HG03045 (cell line): ENCODE data around the gene VAV3.

ENCODE experiments used
- ATAC-seq: cut with Tn5 transposase; IDR thresholded peaks from one replicate; pipeline ENCODE4 v1.9.1; 2021; ENCODE audit warnings: mild to moderate bottlenecking, moderate library complexity; ENCODE audit not compliant: unreplicated experiment

VAV3 gene

DNA sequence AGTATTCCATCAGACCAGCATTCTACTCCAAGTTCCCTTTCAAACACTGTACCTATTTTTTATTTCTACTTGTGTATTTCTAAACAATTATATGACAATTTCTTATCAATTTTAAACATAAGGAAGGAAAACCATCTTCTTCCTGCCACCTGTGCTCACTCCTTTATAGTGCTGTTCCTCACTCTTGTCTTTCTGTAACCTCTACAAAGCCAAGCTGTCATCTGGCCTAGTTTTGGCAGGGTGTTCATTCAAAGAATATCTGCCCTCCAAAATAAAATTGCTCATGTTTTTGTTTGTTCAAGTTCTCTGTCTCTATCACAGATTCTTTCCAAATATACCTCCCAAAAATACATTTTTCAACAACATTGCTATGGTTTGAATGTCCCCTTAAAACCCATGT lies 360.2 kb downstream of the VAV3 start:
- no peak for ATAC-seq

DNA sequence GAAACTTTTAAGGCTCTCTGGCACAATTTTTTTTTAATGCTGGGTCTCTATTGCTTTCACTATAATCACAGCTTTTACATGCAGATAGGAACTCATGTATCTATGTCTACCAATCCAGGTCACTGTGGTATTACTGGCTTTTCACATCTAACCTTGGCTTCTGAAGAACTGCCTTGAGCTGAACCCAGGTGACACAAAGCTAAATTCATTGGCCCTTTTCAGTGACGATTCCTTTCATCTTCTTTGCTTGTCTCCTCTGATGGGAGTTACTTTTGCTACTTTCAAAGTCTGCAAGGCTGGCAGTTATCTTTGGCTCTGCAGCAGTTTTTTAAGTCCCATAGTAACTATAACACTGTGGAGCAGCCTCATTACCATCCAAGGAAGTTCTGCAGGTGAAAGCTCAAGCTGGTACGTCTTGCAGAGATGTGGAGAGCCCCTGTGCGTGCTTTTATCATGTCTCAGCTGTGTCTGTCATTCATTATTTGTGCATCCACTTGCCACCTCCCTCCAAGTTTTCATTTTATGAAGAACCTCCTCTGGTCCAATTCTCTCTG lies 364.3 kb downstream of the VAV3 start:
- ATAC-seq = no peak

DNA sequence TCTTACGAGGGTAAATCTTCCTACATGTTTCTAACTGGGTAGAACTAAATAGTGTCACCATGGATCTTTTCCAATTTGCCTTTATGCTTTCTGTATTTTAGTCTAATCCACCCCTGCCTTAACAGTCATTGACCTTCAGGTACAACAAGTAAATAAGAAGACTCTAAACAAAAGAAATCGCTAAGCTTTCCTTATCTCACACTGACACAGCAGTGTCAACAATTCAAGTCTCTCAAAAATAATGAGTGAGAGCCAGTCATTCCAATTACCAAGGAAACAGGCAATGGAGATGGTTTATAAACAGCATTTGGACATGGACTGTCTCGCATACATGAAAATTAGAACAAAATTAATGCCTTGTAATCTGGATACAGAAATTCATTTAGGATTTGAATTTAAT lies 365.8 kb downstream of the VAV3 start:
- no peak for ATAC-seq

DNA sequence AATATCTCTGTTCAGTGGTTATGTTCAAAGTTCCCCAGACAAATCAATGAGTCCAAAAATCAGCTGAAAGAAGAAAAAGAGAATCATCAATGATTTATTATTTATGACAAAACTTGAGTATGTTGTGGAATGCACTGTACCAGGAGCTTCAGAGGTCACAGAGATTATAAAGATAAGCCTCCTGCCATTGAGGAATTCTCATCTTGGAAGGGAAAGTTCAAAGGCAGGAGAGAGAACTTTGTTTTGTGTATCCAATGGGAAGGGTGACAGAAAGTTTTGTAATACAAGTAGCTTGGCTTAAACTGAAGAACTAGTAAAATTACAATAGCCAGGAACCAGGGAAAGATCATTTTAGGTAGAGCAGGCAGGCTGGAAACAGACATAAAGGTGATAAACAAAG lies 367.7 kb downstream of the VAV3 start:
- ATAC-seq = no peak

DNA sequence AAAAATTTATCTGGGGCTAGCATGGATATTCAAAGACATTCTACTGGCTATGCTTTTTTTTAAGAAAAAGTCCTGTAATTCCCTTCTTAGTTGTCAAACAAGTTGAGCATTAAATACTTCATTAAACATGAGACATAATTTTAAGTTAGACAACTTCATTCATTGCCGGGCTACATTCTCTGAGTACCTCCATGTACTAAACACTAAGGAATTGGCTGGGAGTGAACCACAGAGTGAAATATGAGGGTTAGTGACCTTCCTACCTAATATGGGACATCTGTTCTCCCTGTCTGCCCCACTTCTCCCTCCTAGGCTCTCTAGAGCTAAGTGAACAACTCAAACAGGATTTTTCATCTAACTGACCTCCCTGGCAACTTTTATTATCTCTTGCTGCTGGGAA lies 370.4 kb downstream of the VAV3 start:
- no peak for ATAC-seq

DNA sequence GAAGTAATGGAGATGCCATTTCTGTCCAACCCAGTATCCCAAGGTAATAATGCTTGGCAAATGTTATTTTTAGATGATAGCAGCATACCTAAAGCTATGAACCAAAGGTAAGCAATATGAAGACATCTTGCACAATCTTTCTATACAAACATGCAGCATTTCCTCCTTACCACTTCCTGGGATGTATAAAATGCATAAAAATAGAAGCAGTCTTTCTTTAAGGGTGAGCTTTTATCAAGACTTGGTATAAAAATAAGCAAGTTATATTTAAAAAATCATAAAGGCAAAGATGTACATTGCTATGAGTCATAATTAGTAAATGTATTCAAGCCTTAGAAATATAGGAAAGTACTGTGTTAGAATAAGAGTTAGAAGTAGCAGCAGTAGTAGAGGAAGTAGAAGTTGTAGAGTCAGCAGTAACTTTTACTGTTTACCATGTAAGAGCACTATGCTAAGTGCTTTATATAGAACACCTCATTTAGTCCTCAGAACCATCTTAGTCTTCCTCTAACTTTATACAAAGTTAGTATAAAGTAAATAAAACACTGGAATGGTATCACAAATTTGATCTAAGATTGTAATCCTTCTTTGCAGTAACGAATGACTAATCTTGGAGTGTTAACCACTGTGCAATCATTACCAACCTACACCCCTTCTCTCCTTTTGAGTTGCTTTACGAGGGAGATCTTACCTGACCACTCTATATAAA lies 371.3 kb downstream of the VAV3 start:
- no peak for ATAC-seq

DNA sequence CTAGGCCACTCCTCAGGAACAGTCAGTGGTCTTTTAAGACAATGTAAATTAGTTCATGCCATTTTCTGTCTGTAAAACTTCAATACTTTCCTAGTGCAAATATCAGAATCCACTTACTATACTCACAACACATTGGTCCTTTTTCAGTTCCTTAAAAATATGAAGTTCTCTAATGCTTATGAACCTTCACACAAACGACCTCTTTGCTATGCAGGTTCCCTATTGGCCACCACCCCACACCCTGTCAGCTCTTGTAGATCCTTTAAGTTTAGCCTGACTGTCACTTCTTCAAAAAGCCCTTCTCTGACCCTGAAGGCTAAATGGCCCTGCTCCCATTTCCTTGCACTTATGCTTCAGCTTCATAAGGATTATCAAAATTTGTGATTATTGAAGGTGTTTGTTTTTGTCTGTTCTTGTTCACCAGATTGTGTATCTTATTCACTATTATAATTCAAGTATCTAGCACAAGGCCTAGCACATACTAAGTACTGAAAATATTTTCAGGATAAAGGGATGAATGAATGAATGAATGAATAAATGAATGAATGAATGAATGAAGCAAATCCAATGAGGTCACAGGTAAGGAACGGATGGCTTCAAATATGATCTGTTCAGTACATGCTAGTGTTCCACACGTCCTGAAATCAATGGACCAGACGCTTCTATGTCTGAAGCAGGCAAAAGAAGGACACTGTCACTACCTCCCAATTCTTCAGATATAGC lies 373.9 kb downstream of the VAV3 start:
- ATAC-seq = no peak

DNA sequence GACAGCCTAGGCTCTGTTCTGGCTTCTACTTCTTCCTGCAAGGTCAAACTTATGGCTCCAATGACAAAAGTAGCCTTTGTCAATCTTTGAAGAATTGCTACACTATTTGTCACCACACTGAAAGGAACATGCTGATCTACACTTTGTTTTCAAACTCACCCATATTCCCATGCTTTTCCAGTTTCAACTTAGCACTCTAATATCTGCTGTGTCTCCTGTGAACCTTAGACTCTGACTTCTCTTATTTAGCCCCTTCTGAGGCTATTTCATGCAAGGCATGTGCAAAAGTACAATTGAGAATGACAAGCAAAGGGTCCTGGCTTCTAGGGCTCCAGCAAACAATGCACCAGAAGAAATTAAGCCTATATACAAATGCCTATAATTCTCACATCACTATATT lies 374.9 kb downstream of the VAV3 start:
- ATAC-seq = no peak

DNA sequence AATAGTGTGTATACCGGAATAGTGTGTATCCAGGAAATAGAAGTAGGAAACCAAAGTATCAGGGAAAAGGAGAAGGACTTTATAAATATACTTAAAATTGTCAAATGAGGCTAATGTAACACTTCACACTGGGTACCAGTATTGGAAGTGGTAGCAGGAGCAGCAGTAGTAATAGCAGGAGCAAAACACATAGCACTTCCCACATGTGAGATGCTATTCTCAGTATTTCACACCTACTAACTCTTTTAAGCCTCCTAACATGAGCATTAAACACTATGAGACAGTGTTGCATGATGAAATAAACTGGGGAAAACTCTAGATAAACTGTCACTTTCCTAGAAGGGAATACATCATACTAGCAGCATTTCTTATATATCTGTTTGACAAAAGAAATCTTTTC lies 376.7 kb downstream of the VAV3 start:
- no peak for ATAC-seq

DNA sequence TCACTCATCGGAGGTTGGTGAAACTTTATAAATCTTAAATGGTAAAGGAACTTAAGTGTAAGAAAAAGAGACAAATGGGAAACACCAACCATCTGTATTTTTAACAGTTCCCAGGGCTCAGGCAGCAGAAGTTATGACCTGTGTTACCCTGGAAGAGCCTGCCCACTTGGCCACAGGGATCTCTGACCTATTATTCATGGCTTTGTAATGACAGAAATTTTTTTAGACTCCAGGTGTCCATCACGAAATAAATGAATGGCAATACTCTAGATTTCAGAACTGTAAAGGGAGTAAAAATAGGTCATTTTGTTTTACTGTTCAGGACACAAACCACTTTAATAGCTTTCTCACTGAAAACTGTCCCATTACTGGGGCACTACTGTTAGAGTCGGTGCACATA lies 389.8 kb downstream of the VAV3 start:
- no peak for ATAC-seq

DNA sequence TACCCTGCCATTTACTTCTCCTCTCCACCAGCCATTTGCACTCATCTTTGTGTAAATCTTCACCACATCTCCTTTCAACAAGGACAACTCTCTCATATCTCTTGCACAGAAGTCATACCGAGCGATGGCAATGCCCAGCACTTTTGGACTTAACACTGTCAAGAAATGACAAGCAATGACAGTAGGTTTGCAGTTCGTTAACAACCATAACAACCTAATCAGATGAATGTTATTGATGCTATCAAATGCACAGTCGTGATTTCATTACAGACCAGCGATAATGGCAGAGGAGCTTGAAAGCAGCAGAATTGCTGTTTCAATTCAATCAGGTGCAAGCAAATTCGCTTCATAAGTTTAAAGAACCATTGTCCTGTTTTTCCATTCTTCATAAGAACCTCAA lies 390.9 kb downstream of the VAV3 start:
- no peak for ATAC-seq

DNA sequence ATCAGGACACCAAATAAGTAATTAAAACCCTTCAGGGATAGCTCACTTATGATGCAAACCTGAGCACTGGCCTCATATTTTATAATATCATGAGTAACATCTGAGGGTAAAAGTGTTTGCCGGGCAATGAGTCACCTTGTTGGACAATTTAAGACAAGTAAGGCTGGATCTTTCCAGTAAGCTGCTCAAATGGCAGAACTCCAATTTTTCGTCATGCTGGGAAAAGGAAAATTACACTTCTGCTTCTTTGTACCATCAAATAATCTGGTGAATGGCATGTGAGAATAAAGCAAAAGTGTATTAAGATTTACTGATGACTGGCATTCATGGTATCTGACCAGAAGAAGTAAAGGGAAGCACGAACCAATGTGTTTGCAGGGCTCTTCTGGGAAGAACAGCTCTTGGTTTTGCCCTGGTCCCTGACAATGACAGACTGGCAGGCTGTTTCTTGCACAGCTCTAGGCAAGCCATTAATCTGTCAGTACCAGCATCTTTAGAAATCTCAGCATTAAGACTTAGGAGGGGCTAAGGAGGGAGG lies 392.2 kb downstream of the VAV3 start:
- ATAC-seq = no peak

DNA sequence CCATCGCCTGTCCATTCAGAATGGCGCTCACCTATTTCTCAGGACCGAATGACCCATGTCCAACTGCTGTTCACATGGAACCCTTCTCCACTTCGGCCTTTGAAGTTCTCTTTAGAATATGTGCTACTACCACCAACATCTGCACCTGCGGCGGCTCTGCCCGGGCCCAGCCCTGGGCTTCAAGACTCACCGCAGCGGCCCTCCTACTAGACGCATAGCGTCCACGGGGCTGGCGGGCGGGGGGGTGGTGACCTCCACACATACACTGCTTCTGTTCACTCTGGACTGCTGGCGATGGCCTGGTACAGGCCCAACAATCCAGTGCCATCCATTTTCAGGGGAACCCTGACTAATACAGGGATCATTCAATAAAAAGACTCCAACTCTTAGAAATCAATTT lies 394.2 kb downstream of the VAV3 start:
- no peak for ATAC-seq

DNA sequence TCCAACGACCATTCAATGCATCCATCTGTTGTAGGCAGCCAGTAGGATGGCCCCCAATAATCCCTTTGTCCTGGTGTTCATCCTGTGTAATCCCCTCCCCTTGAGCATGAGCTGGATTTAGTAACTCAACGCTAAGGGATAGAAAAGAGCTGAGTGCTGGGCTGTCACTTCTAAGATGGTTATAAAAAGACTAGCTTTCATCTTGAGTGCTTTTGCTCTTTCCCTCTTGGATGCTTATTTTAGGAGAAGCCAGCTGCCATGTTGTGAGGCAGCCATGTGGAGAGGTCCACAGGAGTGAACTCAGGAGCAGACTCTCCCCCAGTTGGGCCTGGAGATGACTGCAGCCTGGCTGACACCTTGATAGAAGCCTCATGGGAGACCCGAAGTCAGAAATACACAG lies 401.5 kb downstream of the VAV3 start:
- no peak for ATAC-seq

DNA sequence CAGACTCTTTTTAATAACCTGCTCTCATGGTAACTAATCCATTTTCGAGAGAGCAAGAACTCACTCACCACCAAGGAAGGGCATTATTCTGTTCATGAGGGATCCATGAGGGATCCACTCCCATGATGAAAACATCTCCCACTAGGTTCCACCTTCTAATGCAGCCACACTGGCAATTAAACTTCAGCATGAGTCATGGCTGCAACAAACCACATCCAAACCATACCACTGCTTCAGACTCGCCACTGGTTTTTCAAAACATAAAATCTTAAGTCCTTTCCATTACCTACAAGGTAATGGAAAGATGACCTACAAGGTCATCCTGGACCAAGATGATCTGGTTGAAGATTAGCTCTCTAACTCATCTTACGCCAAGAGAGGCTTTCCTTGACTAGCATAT lies 405.1 kb downstream of the VAV3 start:
- no peak for ATAC-seq

DNA sequence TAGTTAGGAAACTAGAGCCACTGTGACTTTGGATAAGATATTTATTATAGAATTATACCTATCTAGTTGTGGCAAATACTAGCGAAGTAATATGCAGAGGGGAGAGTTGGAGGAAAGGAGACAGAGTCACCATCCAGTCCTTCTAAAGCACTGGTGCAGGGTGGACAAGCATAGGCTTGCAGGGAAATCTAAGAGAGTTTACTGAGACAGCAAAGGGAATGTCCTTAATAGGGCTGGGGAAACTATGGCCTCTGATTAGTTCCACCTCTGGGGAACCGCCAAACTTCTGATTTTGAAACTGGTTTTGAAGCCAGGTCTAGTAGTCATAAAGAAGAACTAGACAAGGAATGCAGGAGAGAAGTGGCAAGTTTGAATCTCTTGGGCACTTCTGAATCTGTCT lies 407.9 kb downstream of the VAV3 start:
- ATAC-seq = no peak

DNA sequence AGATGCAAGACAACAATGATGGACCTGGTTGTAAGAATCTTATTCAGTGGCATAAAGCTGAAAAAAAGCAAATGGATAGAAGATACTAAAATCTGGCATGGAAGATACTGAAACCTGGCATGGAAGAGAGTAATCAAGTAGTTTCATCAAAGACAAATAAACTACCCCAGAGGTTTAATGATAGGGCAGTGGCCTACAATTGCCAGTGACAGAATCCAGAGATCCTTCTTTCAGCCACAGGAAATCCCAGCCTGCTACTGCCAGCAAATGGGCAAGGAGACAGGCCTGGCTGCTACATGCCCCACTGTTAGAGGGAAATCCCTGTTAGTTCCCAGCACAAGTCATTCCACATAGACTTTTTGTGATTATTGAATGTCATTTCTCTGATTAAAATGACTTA lies 409.4 kb downstream of the VAV3 start:
- ATAC-seq = no peak

DNA sequence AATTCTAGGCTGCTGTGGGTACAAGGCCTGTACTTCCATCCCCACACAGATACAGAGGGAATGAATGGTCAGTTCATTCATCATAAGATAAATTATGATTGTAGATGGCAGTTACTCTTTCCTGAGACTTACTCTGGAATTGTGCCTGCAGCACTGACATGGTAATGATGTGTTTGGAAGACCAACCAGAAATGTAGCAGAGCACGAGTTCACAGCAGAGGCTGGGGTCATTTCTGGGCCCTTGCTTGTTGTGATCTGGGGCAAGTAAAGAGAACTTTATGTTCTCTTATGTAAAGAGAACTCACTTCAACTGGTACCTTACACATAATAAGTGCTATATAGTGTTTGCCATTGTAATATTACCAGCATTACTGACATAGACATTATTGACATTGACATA lies 412.2 kb downstream of the VAV3 start:
- ATAC-seq = no peak

DNA sequence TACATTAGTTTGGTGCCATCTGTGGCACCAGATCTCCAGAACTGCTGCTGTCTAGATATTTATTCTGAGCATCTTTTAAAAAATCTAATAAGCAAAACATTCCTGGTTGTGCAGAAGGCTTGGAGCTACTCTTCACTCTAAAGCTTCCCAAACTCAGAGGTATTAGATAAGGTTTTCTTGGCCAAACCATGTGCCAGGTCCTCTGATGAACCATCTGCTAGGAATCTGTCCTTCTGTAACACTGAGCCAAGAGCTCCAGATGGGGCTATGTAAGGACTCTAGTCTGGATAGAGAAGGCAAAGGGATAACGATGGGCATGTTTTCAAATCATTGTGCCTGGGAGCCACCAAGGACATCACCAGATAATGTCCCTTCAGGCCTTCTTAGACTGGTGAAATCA lies 413.5 kb downstream of the VAV3 start:
- ATAC-seq = no peak

DNA sequence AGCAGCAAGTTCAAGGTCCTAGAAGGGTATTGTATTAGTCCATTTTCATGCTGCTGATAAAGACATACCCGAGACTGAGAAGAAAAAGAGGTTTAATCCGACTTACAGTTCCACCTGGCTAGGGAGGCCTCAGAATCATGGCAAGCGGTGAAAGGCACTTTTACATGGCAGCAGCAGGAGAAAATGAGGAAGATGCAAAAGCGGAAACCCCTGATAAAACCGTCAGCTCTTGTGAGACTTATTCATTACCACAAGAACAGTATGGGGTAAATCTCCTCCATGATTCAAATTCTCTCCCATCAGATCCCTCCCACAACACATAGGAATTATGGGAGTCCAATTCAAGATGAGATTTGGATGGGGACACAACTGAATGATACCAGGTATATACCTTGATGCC lies 414.6 kb downstream of the VAV3 start:
- no peak for ATAC-seq

DNA sequence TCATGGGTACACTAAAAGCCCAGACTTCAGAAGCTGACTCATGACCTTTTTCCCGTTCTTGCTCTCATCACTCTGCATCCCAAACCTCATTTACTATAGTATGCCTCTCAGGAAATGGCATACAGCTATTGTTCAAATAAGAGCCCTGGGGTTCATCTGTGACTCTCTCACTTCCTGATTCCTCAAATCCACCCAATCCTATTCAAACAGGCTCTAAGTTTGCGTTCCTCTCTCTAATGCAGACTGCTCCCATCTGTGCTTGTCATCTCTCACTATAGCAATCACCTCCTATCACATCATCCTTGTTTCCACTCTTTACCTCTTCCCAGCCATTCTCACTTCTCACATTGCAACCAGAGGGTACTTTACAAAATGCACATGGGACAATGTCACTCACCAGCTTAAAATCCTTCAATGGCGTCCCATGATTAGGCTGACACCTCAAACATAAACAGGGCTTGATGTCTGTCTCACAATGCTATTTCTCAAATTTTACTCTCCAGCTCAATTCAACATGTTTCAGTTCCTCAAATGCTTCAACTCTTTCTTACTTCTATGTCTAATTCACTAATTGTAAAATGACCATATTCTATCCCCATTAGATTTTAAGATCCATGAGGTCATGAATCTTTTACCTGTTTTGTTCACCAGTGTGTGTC lies 415.7 kb downstream of the VAV3 start:
- no peak for ATAC-seq

DNA sequence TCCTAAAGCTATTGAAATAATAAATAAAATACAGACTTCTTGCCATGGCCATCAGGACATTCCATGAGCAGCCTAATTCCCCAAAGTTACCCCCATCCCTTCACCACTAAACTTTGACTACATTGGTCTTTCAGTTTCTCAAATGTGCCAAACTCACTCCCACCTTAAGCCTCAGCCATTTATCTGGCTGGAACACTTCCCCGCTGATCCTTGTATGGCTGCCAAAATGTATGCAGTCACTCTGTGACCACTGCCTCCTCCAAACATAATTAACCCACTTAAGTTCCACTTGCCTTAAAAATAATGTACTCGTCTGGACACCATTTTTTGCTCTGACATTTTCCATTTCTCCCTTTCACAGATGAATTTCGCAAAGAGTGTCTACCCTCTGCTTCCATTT lies 416.7 kb downstream of the VAV3 start:
- ATAC-seq = no peak
